NT2/D1 (cell line): ENCODE measurements around the gene FNDC5.

Source experiments
- SUZ12 ChIP-seq: IDR thresholded peaks from 2 replicates; pipeline ENCODE4 v1.6.1; 2011; ENCODE audit not compliant: insufficient read length, insufficient read depth; ENCODE audit errors: extremely low read depth
- YY1 ChIP-seq: IDR thresholded peaks from 2 replicates; pipeline ENCODE4 v1.6.1; 2011; ENCODE audit not compliant: insufficient read length, insufficient read depth
- ZNF274 ChIP-seq: IDR thresholded peaks from 2 replicates; pipeline ENCODE4 v1.6.1; 2011; ENCODE audit warnings: mild to moderate bottlenecking, low read depth, low read length

DNA sequence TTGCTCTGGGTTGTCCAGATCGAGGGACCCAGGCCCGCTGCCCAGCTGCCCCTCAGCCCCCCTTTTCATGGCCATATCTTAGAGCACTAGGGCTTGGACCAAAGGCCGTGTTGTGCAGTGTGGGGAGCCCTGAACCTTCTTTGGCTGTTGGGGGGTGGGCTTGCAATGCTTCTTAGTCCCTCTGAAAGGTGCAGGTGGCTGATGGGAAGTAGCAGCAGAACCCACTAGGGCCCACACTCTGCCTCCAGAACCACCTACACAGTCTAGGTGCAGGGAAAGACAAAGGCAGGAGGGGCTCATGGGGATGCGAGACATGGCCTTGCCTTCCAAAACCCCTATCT lies 13.3 kb upstream of the FNDC5 start:
- no peak for TF ChIP-seq YY1
- no peak for TF ChIP-seq ZNF274
- no peak for TF ChIP-seq SUZ12
